Islet precursor cell (in vitro differentiated cells): Measurements from ENCODE around the gene CFHR4.
A peak's percentile ranks its signal among the peaks of the same experiment; 100 is the strongest.
"Not testable (repeated sequence)": the region's sequence is repeated elsewhere in the genome, so short reads cannot be mapped to it uniquely, and the experiment has no call there.

Experiments used
- DNase-seq: peaks from one replicate; pipeline ENCODE4 v3.0.0-alpha.2; 2018

The CFHR4 gene

DNA sequence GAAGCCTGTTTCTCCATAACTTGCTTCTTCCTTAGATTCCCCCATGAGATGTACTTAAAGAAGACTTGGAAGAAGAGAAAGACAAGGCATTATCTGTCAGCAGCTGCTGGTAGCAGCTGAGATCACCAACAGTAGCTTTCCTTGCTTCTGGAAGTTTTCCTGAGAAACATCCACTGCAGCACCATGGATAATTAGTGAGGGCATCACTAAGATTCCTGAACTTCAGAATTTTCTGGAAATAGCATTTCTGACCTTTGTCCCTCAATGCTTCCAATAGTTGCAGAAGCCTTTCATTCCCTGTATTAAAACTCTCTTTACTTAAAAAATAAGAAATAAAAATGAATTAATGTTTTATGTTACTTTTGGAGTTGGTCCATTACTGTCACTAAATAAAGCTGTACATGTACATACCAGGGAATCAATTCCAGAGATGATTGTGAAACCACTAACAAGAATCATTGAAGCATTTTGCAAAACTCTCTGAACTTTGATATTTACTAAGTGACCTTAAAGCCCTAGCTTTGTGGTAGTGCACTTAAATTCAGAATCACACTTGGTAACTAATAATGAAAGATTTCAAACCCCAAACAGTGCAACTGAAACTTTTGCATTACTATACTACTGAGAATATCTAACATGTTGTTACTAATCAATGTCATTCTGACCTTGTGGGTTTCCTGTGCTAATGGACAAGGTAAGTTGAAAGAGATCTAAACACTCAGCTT, at the start of gene CFHR4:
TSS of gene CFHR4 (plus strand) at position 538 of the 725 bp plus-strand sequence. CDS start at position 637, 99 bp downstream.
- DNase-seq, result no peak

DNA sequence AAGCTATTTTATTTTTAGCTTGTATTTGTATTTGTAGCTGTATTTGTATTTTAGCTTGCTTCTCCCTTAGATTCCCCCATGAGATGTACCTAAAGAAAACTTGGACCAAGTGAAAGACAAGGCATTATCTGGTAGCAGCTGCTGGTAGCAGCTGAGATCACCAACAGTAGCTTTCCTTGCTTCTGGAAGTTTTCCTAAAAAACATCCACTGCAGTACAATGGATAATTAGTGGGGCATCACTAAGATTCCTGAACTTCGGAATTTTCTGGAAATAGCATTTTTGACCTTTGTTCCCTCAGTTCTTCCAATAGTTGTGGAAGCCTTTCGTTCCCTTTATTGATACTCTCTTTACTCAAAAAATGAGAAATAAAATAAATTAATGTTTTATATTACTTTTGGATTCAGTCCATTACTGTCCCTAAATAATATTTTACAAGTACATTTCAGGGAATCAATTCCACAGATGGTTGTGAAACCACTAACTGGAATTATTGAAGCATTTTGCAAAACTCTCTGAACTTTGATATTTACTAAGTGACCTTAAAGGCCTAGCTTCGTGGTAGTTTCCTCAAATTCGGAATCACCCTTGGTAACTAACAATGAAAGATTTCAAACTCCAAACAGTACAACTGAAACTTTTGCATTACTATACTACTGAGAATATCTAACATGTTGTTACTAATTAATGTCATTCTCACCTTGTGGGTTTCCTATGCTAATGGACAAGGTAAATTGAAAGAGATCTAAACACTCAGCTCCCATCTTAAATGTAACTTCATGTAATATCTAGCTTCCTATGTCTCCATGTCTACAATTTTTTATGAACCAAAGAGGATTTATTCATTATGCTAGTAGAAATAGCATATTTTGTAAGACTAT, 38.0 kb upstream of the CFHR4 start:
- not testable (repeated sequence) for DNase-seq

DNA sequence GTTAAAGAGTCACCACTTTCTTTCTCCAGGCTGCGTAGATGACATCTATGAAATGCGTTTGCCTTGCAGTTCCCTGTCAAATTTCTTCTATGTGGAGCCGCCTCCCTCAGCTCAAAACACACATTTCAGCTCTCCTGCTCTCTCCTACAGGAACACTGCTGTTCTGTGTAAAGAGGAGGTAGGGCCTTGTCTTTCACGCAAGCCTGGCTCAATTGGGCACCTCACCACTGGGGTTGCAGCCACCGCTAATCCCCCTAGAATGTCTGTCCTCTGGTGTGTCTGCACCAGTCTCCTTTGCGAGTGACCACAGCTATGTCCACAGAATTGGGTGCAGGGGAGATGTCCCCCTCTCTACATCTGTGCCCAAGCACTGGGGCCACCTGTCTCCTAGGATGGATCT, 31.8 kb upstream of the CFHR4 start:
- DNase-seq, result no peak

DNA sequence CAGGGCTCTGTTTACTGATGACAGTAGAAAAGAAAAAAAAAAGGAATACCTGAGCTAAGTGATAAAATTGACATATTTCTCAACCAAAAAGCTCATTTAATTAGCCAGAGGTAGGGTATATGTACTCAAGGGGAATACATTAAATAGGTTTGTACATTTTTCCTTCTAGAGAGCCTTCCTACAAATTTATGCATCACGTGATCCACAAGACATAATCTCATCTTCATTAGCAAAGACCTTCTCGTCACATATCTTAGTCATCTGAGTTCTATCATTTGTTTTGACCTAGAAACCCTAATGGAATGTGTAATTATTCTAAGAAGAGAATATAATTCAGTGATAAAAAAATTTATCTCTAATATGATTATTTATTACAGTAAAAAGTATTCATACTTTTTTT, 30.7 kb upstream of the CFHR4 start:
- DNase-seq, result no peak

DNA sequence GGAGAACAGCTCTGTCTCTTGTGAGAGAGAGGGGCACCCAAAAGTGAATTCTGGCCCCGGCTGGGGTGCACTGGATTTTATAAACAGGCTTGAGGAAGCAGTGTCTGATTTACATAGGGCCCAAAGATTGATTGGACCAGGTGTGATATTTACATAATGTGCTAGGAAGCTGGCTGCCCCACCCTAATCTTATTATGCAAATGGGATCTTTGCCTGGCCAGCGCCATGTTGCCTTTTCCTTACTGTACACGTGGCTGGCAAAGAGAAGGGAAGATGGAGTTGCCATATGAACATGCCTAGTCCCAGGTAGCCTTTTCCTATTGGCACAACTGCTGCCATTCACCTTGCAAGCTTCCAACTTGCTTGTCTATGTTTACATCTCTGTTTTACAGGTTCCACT, 29.0 kb upstream of the CFHR4 start:
- no peak for DNase-seq

DNA sequence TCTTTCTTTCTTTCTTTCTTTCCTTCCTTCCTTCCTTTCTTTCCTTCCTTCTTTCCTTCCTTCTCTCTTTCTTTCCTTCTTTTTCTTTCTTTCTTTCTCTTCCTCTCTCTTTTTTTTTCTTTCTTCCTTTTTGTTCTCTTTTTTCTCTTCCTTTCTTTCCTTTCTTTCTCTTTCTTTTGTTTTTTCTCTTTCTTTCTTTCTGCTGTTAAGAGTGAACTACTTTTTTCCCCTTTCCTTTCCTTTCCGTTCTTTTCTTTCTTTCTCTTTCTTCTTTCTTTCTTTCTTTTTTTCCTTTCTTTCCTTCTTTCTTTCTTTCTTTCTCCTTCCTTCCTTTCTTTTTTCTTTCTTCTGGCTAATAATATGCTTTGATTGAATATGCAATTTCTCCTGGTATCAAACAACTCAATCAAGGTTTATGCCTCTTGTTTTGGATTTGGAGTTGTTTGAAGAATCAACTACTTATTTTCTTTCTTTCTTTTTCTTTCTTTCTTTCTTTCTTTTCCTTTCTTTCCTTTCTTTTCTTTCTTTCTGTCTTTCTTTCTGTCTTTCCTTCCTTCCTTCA, 27.4 kb upstream of the CFHR4 start:
- DNase-seq, result no peak

DNA sequence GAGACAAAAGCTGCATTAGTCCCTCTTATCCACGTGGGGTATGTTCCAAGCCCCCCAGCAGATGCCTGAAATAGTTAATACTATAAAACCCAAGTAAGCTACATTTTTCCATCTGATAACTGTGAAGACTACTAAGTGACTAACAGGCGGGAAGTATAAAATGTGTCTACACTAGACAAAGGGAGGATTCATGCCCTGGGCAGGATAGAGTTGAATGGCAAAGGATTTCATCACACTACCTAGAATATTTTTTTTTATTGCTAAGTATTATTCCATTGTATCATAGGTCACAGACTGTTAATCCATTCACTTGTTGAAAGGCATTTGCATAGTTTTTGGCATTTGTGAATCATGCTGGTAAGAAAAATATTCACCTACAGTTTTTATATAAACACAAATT, 26.4 kb upstream of the CFHR4 start:
- no peak for DNase-seq

DNA sequence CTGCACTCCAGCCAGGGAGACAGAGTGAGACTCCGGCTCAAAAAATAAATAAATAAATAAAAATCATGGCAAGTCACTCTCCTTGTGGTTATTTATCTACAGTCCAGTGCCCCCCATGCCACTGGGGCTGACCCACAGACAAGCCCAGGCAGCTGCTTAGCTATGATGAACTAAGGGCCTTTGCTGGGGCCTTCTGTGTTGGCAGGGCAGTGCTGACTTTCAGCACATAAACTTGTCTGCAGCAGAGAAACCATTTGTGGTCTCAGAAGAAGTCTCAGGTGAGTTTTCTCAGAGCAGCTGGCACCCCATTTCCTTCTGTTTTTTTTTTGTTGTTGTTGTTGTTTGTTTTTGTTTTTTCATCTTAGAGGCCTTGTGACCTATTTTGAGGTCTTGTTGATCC, 20.9 kb upstream of the CFHR4 start:
- DNase-seq, result no peak

DNA sequence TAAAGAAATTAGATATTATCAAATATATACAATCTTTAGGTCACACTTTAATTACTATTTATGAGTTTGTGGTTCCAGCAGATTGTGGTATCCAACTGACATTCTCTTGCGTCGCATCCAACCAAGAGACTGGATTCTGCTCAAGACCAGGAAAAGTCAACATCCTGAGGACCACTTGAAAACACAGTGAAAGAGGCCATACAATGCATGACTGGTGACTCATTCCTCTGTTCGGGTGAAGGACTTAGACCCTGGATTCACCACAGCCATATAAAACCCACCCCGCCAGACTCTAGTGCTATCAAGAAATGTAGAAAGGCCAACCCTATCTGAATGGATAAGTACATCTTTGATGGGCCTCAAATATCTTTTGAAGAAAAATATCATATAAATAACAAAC, 14.5 kb upstream of the CFHR4 start:
- no peak for DNase-seq

DNA sequence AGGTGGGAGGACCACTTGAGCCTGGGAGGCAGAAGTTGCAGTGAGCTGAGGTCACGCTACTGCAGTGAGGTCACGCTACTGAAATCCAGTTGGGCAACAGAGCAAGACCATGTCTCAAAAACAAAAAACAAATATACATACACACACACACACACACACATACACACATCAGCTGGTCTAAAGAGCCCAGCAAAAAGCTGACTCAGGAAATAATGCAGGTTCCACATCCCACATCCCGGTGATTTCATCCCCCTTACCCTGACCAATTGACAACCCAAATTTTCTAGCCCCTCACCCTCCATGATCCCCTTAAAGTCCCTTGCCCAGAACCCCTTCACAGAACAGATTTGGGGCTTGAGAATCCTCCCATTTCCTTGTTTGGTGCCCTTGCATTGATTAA, 11.9 kb upstream of the CFHR4 start:
- no peak for DNase-seq

DNA sequence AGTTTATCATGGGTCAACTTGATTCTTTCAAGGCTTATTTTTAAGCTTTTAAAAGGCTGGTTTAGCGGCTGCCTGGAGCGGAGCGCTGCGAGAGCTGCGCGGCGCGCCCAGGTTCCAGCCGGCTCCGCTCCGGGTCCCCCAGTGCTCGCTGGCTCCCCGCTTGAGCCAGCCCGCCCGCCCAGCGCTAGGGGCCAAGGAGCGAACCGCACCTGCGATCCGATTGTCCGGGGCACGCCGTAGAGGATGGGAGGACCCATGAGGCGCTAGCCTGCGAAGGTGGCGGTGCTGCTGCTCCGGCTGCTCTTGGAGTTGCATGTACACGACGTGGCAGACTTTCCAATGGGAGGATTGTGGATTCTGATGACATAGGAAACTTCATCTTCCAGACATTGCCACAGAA, 9.9 kb upstream of the CFHR4 start:
- peak; percentile 71 for DNase-seq

DNA sequence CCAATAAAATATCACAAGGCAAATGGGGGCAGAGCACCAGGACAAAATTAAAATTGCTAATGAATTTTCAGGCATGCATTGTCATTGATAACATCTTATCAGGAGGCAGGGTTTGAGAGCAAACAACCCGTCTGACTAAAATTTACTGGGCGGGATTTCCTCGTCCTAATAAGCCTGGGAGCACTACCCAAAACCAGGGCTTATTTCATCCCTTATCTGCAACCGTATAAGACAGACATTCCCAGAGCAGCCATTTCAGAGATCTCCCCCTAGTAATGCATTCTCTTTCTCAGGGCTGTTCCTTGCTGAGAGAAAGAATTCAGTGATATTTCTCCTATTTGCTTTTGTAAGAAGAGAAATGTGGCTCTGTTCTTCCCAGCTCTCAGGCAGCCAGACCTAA, 1.3 kb upstream of the CFHR4 start:
- not testable (repeated sequence) for DNase-seq

DNA sequence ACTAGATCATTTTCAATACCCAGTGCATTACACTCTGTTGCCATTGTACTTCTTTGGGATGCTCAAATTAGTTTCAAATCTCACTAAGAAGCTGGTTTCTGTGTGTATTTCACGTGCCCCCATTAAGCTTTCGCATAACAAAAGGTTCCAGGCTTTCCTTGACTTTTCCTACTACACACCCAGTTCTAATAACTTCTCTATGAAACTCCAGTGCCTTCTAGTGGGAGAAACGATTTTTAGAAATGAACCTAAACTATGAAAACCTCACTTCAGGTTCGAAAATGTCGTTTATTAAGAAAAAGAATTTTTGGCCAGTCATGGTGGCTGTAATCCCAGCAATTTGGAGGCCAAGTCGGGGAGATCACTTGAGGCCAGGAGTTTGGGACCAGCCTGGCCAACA, 2.8 kb downstream of the CFHR4 start:
- no peak for DNase-seq

DNA sequence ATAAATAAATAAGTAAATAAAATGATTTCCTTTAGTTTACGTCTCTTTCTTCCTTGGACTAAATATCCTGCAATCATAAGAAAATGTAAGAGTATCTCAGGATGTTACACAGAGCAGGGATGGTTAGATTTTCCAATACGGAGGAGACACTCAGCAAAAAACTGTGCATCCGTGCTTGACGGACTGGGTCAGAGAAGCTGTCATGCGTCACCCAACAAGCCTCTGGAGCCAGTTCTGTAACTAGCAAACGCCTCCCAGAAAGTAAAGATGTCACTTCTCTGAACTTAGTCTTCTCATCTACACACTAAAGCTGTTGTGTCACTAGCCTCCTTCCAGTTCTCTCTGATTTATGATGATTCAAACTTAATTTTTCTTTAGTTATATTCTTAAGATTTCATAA, 3.4 kb downstream of the CFHR4 start:
- DNase-seq, result no peak

DNA sequence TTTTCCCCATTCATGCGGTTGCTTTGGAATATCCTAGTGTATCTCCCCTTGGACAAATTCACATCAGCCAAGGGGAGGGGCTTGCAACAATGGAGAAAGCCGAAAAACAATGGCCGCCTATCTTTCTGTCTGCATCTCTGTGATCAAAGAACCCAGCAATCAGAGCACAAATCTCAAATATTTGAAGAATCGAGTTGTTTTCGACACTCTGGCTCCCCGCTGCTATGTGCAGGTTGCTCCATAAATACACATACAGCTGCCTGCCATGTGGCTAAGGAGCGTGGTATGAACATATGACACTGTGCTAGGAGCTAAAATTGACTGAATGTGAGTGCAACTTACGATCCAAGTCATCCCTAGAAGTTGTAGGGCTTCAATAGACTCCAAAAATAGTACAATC, 8.5 kb downstream of the CFHR4 start:
- DNase-seq, result no peak

DNA sequence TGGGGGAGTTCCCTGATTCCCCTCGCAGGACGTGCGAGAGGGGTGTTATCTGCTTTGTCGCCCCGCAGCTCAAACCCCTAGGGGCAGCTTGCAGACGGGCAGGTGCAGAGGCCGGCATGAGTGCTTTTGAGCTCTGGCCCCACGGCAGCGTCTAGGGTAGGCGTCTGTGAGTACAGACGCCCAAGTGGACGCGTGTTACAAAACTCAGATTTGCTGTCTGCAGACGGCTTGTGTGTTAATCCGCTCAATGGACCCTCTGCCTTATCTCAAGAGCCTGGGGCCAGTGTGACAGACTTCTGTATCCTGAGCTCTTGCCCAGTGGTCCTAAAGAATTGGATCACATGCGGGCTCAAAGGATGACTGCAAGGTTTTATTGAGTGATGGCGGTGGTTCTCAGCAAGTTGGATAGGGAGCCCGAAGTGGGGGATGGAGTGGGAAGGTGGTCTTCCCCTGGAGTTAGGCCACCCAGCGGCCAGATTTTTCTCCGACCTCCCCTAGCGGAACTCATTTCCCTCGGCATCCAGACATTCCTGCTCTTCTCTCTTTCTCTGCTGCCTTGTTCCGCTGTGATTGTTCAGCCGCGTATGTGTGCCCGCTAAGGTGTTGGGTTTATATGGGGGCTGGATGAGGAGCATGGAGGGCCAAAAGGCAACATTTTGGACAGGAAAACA, 9.4 kb downstream of the CFHR4 start:
- peak; percentile 56 for DNase-seq

DNA sequence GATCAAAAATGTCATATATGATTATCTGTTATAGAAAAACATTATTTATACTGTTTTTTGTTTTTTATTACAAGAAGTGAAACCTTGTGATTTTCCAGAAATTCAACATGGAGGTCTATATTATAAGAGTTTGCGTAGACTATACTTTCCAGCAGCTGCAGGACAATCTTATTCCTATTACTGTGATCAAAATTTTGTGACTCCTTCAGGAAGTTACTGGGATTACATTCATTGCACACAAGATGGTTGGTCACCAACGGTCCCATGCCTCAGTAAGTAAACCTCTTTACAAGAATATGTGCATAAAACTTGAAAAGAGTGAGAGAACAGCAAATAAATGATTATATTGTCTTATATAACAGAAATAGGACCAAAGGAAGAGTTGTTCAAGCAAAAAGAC, 14.5 kb downstream of the CFHR4 start:
- no peak for DNase-seq

DNA sequence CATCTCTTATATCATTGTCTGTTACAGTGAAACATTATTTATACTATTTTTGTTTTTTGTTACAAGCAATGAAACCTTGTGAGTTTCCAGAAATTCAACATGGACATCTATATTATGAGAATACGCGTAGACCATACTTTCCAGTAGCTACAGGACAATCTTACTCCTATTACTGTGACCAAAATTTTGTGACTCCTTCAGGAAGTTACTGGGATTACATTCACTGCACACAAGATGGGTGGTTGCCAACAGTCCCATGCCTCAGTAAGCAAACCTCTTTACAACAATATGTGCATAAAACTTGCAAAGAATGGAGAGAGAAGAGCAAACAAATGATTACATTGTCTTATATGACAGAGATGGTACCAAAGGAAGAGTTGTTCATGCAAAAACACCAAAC, 22.4 kb downstream of the CFHR4 start:
- DNase-seq, result no peak

DNA sequence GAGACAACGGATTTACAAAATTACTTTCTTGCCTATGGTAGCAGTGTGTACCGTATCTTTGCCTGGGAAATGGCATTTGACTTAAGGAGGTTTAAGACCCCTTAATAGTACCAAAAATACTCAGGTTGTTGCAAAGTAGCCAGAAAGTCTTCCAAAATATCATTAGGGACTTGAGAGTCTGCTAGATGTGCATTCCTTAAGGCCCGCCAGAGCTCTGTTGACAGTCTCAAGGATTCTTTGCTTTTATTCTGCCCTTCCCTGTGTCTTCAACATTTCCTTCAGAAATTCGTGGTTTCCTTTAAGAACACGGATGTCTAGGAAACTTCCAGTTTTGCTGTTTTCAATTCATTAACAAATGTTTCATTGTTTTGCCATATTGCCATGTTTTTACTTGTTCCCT, 24.4 kb downstream of the CFHR4 start:
- DNase-seq, result peak; percentile 52

DNA sequence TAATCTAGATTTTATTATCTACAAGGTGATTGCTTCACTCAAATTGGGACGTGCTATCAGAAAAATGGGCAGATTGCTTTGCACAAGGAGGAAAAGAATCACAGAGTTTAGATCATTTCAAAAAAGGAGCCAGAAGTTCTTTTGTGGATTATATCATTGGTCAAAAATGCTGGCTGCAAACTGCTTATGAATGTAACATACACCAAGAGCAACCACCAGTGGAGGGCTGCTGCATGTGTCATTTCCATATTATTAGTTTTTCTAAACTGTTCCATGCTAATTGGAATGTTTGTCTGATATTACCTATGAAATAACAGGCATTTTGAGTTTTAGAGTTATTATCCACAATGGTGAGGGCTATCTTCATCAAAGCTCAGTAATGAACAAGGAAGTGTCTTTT, 39.0 kb downstream of the CFHR4 start:
- not testable (repeated sequence) for DNase-seq

DNA sequence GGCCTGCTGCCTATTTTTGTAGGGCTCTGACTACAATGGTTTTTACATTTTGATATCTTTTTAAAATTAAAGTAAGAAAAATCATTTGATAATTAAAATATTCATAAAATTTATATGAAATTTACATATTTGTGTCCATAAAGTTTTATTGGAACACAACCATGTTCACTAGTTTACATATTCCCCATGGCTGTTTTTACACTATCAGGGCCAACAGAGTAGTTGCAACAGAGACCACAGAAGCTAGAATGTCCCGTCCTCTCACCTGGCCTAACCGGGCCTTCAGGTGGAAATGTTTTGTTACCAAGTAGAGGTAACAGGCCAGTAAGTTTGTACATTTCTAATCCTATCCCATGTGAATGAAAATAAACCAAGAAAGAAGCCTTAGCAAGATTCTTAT, 45.0 kb downstream of the CFHR4 start:
- not testable (repeated sequence) for DNase-seq

DNA sequence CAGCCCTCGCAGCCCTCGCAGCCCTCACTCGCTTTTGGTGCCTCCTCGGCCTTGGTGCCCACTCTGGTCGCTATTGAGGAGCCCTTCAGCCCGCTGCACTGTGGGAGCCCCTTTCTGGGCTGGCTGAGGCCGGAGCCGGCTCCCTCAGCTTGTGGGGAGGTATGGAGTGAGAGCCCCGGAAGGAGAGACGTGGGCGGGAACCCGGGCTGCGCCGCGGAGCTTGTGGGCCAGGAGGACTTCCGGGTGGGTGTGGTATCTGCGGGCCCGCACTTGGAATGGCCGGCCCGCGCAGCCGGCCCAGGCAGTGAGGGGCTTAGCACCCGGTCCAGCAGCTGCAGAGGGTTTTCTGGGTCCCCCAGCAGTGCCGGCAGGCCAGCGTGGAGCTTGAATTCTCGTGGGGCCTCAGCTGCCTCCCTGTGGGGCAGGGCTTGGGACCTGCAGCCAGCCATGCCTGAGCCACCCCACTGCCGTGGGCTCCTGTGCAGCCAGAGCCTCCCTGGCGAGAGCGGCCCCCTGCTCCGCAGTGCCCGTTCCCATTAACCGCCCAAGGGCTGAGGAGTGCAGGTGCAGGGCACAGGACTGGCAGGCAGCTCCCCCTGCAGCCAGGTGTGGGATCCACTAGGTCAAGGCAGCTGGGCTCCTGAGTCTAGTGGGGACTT, 45.8 kb downstream of the CFHR4 start:
- DNase-seq, result no peak

DNA sequence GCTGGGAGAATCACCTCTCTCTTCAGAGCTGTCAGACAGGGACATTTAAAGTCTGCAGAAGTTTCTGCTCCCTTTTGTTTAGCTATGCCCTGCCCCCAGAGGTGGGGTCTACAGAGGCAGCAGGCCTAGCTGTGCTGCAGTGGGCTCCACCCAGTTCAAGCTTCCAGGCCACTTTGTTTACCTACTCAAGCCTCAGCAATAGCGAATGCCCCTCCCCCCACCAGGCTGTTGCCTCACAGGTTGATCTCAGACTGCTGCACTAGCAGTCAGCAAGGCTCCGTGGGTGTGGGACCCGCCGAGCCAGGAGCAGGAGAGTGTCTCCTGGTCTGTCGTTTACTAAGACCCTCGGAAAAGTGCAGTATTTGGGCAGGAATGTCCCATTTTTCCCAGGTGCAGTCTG, 53.6 kb downstream of the CFHR4 start:
- DNase-seq, result not testable (repeated sequence)
